ENCODE data around the gene CERCAM. TPM values are rescaled to one million over a fixed set of nuclear protein-coding genes. Genes with fewer than 3 reads are reported as not detected.

Gene CERCAM
- total and polyA plus RNA-seq, 2 of the 13 experiments (the other 11 are each of a cell fraction or from before 2014, with no cell fraction given) = 9.0 to 17.1 TPM

DNA sequence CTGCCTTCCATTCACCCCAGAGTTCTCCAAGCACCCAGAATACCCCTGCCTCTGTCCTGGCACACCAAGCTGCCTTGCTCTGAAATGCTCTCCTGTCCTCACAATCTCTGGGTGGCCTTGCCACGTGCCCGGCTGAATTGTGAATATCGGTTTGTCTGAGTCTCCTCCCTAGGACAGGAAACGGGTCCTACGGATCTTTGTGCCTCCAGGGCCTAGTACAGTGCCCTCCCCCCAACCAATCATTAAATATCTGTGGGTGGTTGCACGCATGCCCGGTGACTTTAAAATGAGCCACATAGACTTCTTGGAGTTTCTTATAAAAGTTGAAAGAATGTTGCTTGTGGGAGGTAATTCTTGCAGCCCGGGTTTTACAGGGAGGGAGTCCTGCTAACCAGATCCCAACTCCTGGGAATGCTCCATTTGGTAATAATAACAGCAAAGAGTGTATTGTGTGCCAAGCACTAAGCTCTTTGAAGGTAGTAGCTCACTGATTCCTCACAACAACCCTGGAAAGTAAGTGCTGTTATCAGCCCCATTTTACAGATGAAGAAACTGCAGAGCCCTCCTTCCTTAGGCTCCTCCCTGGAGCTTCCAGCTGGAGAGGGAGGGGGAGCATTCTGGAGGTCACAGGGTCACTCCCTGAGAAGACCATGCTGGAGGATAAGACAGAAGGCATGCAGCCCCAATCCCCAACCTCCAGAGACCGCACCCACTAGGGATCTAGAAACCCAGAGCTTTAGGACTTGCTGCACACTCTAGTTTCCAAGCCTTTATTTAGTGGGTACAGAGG lies 26.1 kb upstream of the CERCAM start:
- Histone ChIP-seq H3K9me3 (ENCODE audit: low read length) (no peaks in the 10 kb centered on the region), H3K79me2 (ENCODE audit: insufficient read depth, low read length) (no peaks in the 10 kb centered on the region), H3K27ac (ENCODE audit: extremely low read length, insufficient read depth, low read length) (no peak overlapping the region), H3K9ac (ENCODE audit: insufficient read depth, low read depth, low read length) (no peak overlapping the region), H2AFZ (ENCODE audit: low read length) (no peak overlapping the region), H3K36me3 (replicated peaks in 1 of 2; ENCODE audit: control insufficient read depth in 1 of 2, insufficient read depth in 2 of 2, low read length in 2 of 2) (peaks cover 3 to 8% of the 10 kb centered on the region in 2 experiments; a peak in 2 of 5 replicates), H3K27me3 (ENCODE audit: control insufficient read depth in 1 of 2, insufficient read depth in 2 of 2, low read length in 2 of 2) (peaks cover 2 to 13% of the 10 kb centered on the region in 2 experiments; a peak in 2 of 5 replicates), H3K4me1 (ENCODE audit: insufficient read depth, low read length) (peaks cover 28% of the 10 kb centered on the region), H3K4me3 (replicated peaks in 1 of 3; ENCODE audit: insufficient read depth in 1 of 3, low read depth in 2 of 3, low read length in 3 of 3) (no peak overlapping the region), H4K20me1 (ENCODE audit: insufficient read depth, low read length) (no peaks in the 10 kb centered on the region), H3K4me2 (ENCODE audit: low read depth, low read length) (peak overlapping the region; percentile 27; the same call in 1 of the 2 replicates)
- ChIA-PET CTCF (ENCODE audit: low intra/inter-chr PET ratio, low total read pairs) (no interaction called here), POLR2A (interaction anchor here (1.3 kb wide), 1 partner anchor 23 kb away, joined by 3 read pairs; the partner anchor contains the start of gene URM1)
- 33% methylated on average over 9 of the region's 9 CpGs for WGBS (ENCODE audit: low lambda C conversion rate)
- no TSS peak for BruUV-seq (replicated peaks)
- intact Hi-C loops (cut with micrococcal nuclease; ENCODE audit: unreplicated experiment) = no loop called here
- no peak for FAIRE-seq
- in situ Hi-C loops (cut with HindIII; ENCODE audit: extremely low pct_ligation_motif_present, low pct_unique_long_range_greater_than_20kb) = no loop called here
- ATAC-seq = no peak; the same call in 1 of the 3 replicates
- TF ChIP-seq KDM2A (CRISPR knock-in tag; IDR thresholded peaks at IDR 0.05; ENCODE audit: borderline replicate concordance, low read depth) (peak; percentile 25; the same call in 1 of the 2 replicates), ZNF629 (CRISPR knock-in tag; conservative IDR thresholded peaks at IDR 0.05) (peak; percentile 50), SYNCRIP (IDR thresholded peaks at IDR 0.05; ENCODE audit: insufficient read depth, low read depth, low read length) (no peak), PHF21A (CRISPR knock-in tag; IDR thresholded peaks at IDR 0.05) (no peak), POLR2AphosphoS5 (IDR thresholded peaks at IDR 0.05; ENCODE audit: low read depth, low read length) (no peak), SOX6 (IDR thresholded peaks at IDR 0.05) (no peak), SOX6 (CRISPR knock-in tag; IDR thresholded peaks at IDR 0.05) (0 out of 2 replicates have a peak, but pooled peaks have one; percentile 22), ATM (IDR thresholded peaks at IDR 0.05; ENCODE audit: borderline replicate concordance) (no peak)
- TF ChIP-seq, protein P1, sequence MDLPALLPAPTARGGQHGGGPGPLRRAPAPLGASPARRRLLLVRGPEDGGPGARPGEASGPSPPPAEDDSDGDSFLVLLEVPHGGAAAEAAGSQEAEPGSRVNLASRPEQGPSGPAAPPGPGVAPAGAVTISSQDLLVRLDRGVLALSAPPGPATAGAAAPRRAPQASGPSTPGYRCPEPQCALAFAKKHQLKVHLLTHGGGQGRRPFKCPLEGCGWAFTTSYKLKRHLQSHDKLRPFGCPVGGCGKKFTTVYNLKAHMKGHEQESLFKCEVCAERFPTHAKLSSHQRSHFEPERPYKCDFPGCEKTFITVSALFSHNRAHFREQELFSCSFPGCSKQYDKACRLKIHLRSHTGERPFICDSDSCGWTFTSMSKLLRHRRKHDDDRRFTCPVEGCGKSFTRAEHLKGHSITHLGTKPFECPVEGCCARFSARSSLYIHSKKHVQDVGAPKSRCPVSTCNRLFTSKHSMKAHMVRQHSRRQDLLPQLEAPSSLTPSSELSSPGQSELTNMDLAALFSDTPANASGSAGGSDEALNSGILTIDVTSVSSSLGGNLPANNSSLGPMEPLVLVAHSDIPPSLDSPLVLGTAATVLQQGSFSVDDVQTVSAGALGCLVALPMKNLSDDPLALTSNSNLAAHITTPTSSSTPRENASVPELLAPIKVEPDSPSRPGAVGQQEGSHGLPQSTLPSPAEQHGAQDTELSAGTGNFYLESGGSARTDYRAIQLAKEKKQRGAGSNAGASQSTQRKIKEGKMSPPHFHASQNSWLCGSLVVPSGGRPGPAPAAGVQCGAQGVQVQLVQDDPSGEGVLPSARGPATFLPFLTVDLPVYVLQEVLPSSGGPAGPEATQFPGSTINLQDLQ (CRISPR knock-in tag; IDR thresholded peaks at IDR 0.05) = no peak
- TF ChIP-seq, protein P2, sequence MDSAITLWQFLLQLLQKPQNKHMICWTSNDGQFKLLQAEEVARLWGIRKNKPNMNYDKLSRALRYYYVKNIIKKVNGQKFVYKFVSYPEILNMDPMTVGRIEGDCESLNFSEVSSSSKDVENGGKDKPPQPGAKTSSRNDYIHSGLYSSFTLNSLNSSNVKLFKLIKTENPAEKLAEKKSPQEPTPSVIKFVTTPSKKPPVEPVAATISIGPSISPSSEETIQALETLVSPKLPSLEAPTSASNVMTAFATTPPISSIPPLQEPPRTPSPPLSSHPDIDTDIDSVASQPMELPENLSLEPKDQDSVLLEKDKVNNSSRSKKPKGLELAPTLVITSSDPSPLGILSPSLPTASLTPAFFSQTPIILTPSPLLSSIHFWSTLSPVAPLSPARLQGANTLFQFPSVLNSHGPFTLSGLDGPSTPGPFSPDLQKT (CRISPR knock-in tag; IDR thresholded peaks at IDR 0.05; ENCODE audit: borderline replicate concordance) = no peak
- DNase-seq (ENCODE audit: low spot score) = no peak

Measured in HepG2 (cell line).